ENCODE measurements around the gene TSC22D4.

DNA sequence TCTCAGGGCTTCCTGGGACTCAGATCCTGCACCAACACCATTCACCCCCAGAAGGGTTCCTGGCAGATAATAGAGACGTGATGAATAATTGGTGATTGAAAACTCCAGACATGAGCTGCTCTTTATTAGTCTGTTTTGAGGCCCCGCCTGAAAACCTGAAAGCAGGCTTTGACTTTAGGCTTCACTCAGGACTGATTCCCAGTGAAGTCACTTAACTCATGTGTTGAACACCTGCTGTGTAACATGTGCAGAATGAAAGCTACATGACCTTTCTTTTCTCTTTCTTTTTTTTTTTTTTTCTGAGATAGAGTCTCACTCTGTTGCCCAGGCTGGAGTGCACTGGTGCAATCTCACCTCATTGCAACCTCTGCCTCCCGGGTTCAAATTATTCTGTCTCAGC lies 23.8 kb downstream of the TSC22D4 start:
- TF ChIP-seq FOXA1 (IDR thresholded peaks at IDR 0.05) (no peak), ELF4 (IDR thresholded peaks at IDR 0.05) (no peak), NFRKB (IDR thresholded peaks at IDR 0.05) (no peak), SP1 (IDR thresholded peaks at IDR 0.05) (no peak), SUZ12 (IDR thresholded peaks at IDR 0.05) (no peak), HDGF (IDR thresholded peaks at IDR 0.05; ENCODE audit: borderline replicate concordance) (no peak)
- TF ChIP-seq, protein P1, sequence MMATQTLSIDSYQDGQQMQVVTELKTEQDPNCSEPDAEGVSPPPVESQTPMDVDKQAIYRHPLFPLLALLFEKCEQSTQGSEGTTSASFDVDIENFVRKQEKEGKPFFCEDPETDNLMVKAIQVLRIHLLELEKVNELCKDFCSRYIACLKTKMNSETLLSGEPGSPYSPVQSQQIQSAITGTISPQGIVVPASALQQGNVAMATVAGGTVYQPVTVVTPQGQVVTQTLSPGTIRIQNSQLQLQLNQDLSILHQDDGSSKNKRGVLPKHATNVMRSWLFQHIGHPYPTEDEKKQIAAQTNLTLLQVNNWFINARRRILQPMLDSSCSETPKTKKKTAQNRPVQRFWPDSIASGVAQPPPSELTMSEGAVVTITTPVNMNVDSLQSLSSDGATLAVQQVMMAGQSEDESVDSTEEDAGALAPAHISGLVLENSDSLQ (IDR thresholded peaks at IDR 0.05), result no peak
